Measurements from ENCODE around the gene NCK1.
A peak's percentile ranks its signal among the peaks of the same experiment; 100 is the strongest.

NCK1 gene

DNA sequence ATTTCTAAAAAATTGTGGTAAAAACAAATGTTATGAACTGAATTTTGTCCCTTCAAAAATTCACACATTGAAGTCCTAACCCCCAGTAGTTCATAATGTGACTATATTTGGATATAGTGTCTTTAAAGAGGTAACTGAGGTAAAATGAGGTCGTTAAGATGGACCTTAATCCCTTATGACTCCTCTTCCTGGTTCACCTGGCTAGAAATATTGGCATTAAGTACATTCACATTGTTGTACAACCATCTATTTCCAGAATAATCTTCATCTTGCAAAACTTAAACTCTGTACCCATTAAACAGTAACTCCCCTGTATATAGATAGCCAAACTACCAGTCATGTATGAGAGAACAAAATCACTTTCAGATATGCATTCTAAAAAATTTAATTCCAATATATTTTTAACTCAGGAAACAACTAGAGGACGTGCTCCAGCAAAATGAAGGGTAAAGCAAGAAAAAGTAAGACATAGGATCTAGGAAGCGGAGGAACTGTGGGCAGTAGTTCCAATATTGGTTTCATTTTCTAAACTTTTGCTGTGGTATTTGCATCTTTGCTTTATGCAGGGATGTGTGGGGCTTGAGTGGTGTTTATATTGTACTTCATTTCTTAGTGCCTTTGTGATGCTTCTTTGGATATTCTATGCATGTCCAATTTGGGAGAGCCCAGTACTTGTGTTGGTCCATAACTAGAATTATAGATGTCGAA is 59.0 kb downstream of the NCK1 start:
- Histone ChIP-seq H3K36me3 (ENCODE audit: control insufficient read depth, insufficient read depth, low read length) (no peaks in the 10 kb centered on the region), H3K4me1 (ENCODE audit: control insufficient read depth, insufficient read depth, low read length) (no peaks in the 10 kb centered on the region), H3K4me3 (ENCODE audit: low read length) (no peak overlapping the region), H3K9ac (ENCODE audit: low read length) (no peak overlapping the region), H3K27me3 (ENCODE audit: control insufficient read depth, insufficient read depth, low read length) (no peaks in the 10 kb centered on the region), H3K27ac (ENCODE audit: low read depth, low read length) (no peak overlapping the region)

DNA sequence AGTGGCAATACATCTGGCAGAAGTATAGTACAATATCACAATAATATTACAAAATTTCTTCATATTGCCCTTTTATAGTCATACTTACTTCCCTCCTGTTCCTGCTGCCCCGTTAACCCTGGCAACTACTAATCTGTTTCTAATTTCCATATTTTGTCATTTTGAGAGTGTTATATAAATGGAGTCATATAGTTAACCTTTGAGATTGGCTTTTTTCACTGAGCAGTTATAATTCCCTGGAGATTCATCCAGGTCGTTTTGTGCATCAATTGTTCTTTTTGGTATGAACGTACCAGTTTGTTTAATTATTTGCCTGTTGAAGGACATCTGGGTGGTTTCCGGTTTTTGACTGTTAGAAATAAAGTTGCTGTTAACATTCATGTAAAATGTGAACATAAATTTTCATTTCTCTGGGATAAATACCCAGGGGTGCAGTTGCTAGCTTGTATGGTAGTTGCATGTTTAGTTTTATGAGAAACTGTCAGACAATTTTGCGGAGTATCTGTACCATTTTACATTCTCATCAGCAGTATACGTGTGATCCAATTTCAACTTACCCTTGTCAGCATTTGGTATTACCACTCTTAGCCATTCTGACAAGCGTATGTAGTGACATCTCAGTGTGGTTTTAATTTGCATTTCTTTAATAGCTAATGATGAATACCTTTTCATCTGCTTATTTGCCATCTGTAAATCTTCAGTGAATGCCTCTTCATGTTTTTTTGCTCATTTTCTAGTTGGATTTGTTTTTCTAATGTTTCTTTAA is 63.6 kb downstream of the NCK1 start:
- Histone ChIP-seq H3K27ac (ENCODE audit: low read depth, low read length) (no peak overlapping the region), H3K27me3 (ENCODE audit: control insufficient read depth, insufficient read depth, low read length) (no peaks in the 10 kb centered on the region), H3K36me3 (ENCODE audit: control insufficient read depth, insufficient read depth, low read length) (no peaks in the 10 kb centered on the region), H3K4me3 (ENCODE audit: low read length) (no peak overlapping the region), H3K4me1 (ENCODE audit: control insufficient read depth, insufficient read depth, low read length) (peaks cover 2% of the 10 kb centered on the region), H3K9ac (ENCODE audit: low read length) (no peak overlapping the region)

DNA sequence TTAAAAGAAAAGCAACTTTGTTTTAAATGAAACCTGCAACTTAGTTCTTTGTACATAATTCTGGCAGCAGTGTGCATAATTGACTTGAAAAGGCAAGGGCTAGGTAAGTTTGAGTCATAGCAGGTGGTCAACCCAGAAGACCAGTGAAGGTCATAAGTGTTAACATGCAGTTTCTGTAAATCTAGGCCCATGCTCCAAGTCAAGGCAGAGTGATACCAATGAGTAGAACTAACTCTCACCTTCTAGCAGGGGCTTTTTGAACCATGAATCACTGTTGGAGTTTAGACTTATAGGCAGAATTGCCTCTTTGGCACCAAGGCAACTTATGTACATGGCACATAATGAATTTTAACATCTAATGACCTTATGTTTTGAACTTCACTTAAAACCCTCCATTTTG is 66.2 kb downstream of the NCK1 start:
- H3K4me3 ChIP-seq (ENCODE audit: low read length) = no peak overlapping the region
- H3K27me3 ChIP-seq (ENCODE audit: control insufficient read depth, insufficient read depth, low read length) = no peaks in the 10 kb centered on the region
- no peaks in the 10 kb centered on the region for H3K36me3 ChIP-seq (ENCODE audit: control insufficient read depth, insufficient read depth, low read length)
- peaks cover 3% of the 10 kb centered on the region for H3K4me1 ChIP-seq (ENCODE audit: control insufficient read depth, insufficient read depth, low read length)
- no peak overlapping the region for H3K27ac ChIP-seq (ENCODE audit: low read depth, low read length)
- H3K9ac ChIP-seq (ENCODE audit: low read length) = no peak overlapping the region

DNA sequence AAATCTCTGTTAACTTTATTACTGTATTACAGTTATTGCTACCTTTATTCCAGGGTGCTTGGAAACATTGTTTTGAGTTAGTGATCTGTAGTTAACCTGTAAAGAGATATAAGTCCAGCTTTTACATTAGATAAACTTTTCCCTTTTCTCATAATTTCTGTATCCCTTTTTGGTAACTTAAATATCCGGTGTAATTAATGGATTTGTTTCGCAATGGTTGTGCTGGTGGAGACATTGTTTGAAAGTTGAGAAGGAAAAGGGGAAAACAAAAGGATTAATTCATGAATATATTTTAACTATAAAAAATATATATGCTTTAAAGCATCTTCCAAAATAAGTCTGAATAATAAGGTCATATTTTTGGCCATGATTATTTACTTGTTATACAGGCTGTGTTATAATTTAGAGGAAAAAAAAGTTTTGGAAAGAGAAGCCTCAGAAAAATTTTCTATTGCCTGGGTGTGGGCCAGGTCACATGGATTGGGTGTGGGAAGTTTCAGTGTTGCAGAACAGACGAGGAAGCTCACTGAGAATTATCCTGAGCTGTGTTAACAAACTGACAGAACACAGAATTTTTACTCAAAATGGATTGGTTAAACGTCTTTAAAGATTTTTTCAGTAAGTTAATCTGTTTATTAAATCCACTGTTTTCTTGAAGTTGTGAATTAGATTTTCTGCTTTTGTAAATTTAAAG is 68.1 kb downstream of the NCK1 start:
- Histone ChIP-seq H3K4me3 (ENCODE audit: low read length) (peak overlapping the region; percentile 15), H3K27ac (ENCODE audit: low read depth, low read length) (no peak overlapping the region), H3K4me1 (ENCODE audit: control insufficient read depth, insufficient read depth, low read length) (peaks cover 3% of the 10 kb centered on the region)

DNA sequence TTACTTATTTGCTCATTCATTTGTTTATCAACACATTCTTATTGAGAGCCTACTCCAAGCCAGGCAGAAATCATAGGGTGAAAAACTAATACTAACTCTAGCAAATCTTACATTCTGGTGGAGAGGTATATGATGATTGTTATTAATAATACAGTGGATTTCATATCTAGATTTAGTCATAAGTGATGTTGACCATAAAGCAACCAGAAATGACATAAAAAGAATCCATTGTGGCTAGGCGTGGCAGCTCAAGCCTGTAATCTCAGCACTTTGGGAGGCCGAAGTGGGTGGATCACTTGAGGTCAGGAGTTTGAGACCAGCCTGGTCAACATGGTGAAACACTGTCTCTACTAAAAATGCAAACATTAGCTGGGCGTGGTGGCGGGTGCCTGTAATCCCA is 69.6 kb downstream of the NCK1 start:
- no peak overlapping the region for H3K4me3 ChIP-seq (ENCODE audit: low read length)

More for the DNA sequence above, 68.1 kb downstream of the NCK1 start:
- no peaks in the 10 kb centered on the region for H3K27me3 ChIP-seq (ENCODE audit: control insufficient read depth, insufficient read depth, low read length)
- no peaks in the 10 kb centered on the region for H3K36me3 ChIP-seq (ENCODE audit: control insufficient read depth, insufficient read depth, low read length)
- H3K9ac ChIP-seq (ENCODE audit: low read length) = no peak overlapping the region

DNA sequence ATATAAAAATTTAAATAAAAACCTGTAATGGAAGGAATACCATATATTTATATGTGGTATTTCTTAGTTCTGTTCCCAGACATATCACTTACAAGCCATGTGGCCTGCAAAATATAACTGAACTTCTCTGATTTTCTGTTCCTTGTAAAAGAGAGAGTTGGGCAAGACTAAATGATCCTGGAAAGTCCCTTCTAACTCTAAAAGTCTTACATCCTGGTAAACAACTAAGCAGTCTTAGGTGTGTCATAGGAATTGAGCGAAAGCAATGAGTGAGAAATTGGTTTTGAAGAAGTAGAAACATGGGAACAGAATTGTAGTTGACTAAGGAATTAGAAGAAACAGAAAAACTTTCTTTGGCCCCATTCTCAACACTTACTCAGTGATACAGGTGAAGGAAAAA is 70.5 kb downstream of the NCK1 start:
- Histone ChIP-seq H3K4me1 (ENCODE audit: control insufficient read depth, insufficient read depth, low read length) (peaks cover 3% of the 10 kb centered on the region), H3K9ac (ENCODE audit: low read length) (no peak overlapping the region), H3K27me3 (ENCODE audit: control insufficient read depth, insufficient read depth, low read length) (no peaks in the 10 kb centered on the region), H3K27ac (ENCODE audit: low read depth, low read length) (no peak overlapping the region), H3K36me3 (ENCODE audit: control insufficient read depth, insufficient read depth, low read length) (no peaks in the 10 kb centered on the region), H3K4me3 (ENCODE audit: low read length) (no peak overlapping the region)

More for the DNA sequence above, 69.6 kb downstream of the NCK1 start:
- Histone ChIP-seq H3K36me3 (ENCODE audit: control insufficient read depth, insufficient read depth, low read length) (no peaks in the 10 kb centered on the region), H3K27me3 (ENCODE audit: control insufficient read depth, insufficient read depth, low read length) (no peaks in the 10 kb centered on the region), H3K9ac (ENCODE audit: low read length) (no peak overlapping the region), H3K27ac (ENCODE audit: low read depth, low read length) (no peak overlapping the region), H3K4me1 (ENCODE audit: control insufficient read depth, insufficient read depth, low read length) (peaks cover 3% of the 10 kb centered on the region)

DNA sequence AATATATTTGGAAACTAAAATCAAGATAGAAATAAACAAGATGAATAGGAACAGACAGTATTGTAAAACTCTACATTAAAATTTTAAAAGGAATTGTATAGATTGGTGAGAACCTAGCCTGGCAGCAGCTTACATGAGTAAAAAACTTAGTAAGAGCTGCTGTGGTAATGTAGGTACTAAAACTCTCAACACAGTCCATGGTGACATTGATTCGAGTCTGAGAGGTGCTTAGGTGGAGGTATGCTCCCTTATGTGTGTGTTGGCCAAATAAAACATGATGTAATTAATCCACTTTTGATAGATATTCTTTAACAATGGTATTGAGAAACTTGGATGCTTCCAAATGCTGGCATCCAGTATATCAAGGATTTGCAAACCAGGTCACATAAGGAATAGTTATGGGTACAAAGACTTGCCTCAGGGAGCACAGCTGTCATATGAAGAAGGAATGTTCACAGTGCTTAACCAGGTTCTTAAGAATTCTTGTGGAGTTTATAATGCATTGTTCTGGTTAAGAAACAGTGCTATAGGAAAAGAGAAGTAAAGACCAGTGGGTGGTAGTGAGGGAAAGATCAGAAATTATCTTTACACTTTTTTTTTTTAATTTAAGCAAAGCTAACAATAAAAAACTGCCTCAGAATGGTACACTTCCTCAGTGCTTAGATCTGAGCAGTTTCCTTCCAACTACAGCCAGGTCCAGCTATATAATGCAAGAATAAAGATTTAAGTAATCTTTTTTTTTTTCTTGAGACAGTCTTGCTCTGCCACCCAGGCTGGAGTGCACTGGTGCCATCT is 71.2 kb downstream of the NCK1 start:
- no peaks in the 10 kb centered on the region for H3K27me3 ChIP-seq (ENCODE audit: control insufficient read depth, insufficient read depth, low read length)
- no peak overlapping the region for H3K4me3 ChIP-seq (ENCODE audit: low read length)
- no peak overlapping the region for H3K9ac ChIP-seq (ENCODE audit: low read length)
- no peaks in the 10 kb centered on the region for H3K36me3 ChIP-seq (ENCODE audit: control insufficient read depth, insufficient read depth, low read length)
- H3K27ac ChIP-seq (ENCODE audit: low read depth, low read length) = no peak overlapping the region
- peaks cover 3% of the 10 kb centered on the region for H3K4me1 ChIP-seq (ENCODE audit: control insufficient read depth, insufficient read depth, low read length)

DNA sequence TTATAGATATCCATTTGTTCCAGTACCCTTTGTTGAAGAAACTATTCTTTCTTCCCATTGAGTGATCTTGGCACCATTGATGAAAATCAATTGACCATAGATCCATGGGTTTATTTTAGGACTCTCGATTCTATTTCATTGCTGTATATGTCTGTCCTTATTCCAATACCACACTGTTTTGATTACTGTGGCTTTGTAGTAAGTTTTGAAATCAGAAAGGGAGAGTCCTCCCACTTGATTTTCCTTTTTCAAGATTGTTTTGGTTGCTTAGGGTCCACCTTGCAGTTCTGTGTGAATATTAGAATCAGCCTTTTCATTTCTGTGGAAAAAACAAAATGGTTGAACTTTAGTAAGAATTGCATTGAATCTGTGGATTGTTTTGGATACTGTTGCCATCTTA is 75.2 kb downstream of the NCK1 start:
- H3K27ac ChIP-seq (ENCODE audit: low read depth, low read length) = no peak overlapping the region

DNA sequence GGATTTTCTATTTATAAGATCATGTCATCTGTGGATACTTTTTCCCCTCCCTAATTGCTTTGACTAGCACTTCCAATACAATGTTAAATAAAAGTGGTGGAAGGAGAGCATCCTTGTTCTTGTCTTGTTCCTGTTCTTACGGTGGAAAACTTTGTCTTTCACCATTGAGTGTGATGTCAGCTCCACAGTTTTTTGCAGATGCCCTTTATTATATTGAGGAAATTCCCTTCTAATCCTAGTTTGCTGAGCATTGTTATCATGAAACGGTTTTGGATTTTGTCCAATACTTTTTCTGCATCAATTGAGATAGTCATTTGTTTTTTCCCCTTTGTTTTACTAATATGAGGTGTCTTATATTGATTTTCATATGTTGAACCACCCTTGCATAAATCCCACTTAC is 75.8 kb downstream of the NCK1 start:
- no peak overlapping the region for H3K4me3 ChIP-seq (ENCODE audit: low read length)
- no peak overlapping the region for H3K27ac ChIP-seq (ENCODE audit: low read depth, low read length)
- H3K36me3 ChIP-seq (ENCODE audit: control insufficient read depth, insufficient read depth, low read length) = no peaks in the 10 kb centered on the region
- no peaks in the 10 kb centered on the region for H3K27me3 ChIP-seq (ENCODE audit: control insufficient read depth, insufficient read depth, low read length)
- no peak overlapping the region for H3K9ac ChIP-seq (ENCODE audit: low read length)
- H3K4me1 ChIP-seq (ENCODE audit: control insufficient read depth, insufficient read depth, low read length) = no peaks in the 10 kb centered on the region

More for the DNA sequence above, 75.2 kb downstream of the NCK1 start:
- H3K9ac ChIP-seq (ENCODE audit: low read length) = no peak overlapping the region
- no peak overlapping the region for H3K4me3 ChIP-seq (ENCODE audit: low read length)
- H3K36me3 ChIP-seq (ENCODE audit: control insufficient read depth, insufficient read depth, low read length) = no peaks in the 10 kb centered on the region
- no peaks in the 10 kb centered on the region for H3K27me3 ChIP-seq (ENCODE audit: control insufficient read depth, insufficient read depth, low read length)
- H3K4me1 ChIP-seq (ENCODE audit: control insufficient read depth, insufficient read depth, low read length) = no peaks in the 10 kb centered on the region

DNA sequence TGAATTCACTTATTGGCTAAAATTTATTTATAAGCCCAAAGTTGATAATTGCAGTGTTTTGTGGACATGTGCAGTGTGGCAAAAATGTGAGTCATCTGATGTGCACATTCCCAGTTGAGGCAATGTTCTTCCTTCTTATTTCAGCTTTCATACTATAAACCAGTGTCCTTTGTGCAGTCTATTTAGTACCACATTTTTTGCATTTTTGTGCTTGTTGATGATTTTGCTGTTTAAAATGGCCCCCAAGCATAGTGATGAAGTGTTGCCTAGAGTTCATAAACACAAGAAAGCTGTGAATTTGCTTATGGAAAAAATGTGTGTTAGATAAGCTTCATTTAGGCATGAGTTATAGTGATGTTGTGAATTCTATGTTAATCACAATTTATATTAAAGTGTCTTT is 76.3 kb downstream of the NCK1 start:
- H3K9ac ChIP-seq (ENCODE audit: low read length) = no peak overlapping the region
- H3K4me3 ChIP-seq (ENCODE audit: low read length) = no peak overlapping the region
- no peaks in the 10 kb centered on the region for H3K36me3 ChIP-seq (ENCODE audit: control insufficient read depth, insufficient read depth, low read length)
- no peak overlapping the region for H3K27ac ChIP-seq (ENCODE audit: low read depth, low read length)
- no peaks in the 10 kb centered on the region for H3K27me3 ChIP-seq (ENCODE audit: control insufficient read depth, insufficient read depth, low read length)
- H3K4me1 ChIP-seq (ENCODE audit: control insufficient read depth, insufficient read depth, low read length) = no peaks in the 10 kb centered on the region

DNA sequence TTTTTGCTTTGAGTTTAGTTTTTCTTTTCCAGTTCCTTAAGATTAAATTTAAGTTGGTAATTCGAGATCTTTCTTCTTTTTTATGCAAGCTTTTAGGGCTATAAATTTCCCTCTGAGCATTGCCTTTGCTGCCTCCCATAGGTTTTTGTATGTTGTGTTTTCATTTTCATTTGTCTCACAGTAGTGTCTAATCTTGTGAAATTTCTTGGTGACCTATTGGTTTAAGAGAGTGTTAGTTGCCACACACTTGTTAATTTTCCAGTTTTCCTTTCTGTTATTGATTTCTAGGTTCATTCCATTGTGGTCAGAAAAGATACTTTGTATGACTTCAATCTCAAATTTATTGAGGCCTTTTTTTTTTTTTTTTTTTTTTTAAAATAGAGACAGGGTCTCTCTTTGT is 77.5 kb downstream of the NCK1 start:
- H3K4me1 ChIP-seq (ENCODE audit: control insufficient read depth, insufficient read depth, low read length) = no peaks in the 10 kb centered on the region
- no peaks in the 10 kb centered on the region for H3K27me3 ChIP-seq (ENCODE audit: control insufficient read depth, insufficient read depth, low read length)
- no peak overlapping the region for H3K9ac ChIP-seq (ENCODE audit: low read length)
- H3K36me3 ChIP-seq (ENCODE audit: control insufficient read depth, insufficient read depth, low read length) = no peaks in the 10 kb centered on the region
- no peak overlapping the region for H3K27ac ChIP-seq (ENCODE audit: low read depth, low read length)
- H3K4me3 ChIP-seq (ENCODE audit: low read length) = no peak overlapping the region

DNA sequence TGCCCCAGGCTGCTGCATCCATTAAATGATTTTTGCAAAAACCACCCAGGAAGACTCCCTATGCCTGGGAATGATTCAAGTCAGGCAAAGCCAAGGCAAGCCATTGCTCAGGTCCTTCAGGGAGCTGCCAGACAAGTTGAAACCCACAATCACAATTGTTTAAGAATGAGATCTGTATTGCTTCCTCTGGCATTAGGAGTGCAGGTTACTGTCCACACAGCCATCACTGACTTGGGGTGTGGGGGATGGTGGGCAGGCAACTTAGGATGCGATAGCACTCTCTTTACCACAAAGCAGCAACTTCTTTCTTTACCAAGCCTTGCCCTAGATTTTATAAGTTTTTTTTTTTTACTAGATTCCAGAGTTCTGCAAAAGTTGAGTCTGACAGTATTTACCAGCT is 80.8 kb downstream of the NCK1 start:
- Histone ChIP-seq H3K27ac (ENCODE audit: low read depth, low read length) (no peak overlapping the region), H3K4me1 (ENCODE audit: control insufficient read depth, insufficient read depth, low read length) (no peaks in the 10 kb centered on the region)

More for the DNA sequence above, 80.8 kb downstream of the NCK1 start:
- H3K4me3 ChIP-seq (ENCODE audit: low read length) = no peak overlapping the region
- no peaks in the 10 kb centered on the region for H3K36me3 ChIP-seq (ENCODE audit: control insufficient read depth, insufficient read depth, low read length)
- no peaks in the 10 kb centered on the region for H3K27me3 ChIP-seq (ENCODE audit: control insufficient read depth, insufficient read depth, low read length)
- H3K9ac ChIP-seq (ENCODE audit: low read length) = no peak overlapping the region
